ENCODE measurements around the gene NTMT1. TPM values are rescaled to one million over a fixed set of nuclear protein-coding genes. Genes with fewer than 3 reads are reported as not detected.

The NTMT1 gene
- total RNA-seq, 1 donor from 2014 or later, result 25.1 TPM

GRCh38 chr9:129594632-129595031, 31.3 kb upstream of the NTMT1 start:
- H3K27ac ChIP-seq, result no peak overlapping the region
- no peak overlapping the region for H3K4me3 ChIP-seq
- no peaks in the 10 kb centered on the region for H3K36me3 ChIP-seq
- intact Hi-C loops (cut with DNase I), result no loop called here
- no peak for TF ChIP-seq CTCF (IDR thresholded peaks at IDR 0.05)
- no peaks in the 10 kb centered on the region for H3K27me3 ChIP-seq (ENCODE audit: low read depth)
- no peak for DNase-seq
- ATAC-seq, result no peak
- H3K9me3 ChIP-seq, result no peaks in the 10 kb centered on the region
- peaks cover 37% of the 10 kb centered on the region for H3K4me1 ChIP-seq

- no peaks in the 10 kb centered on the region for H3K36me3 ChIP-seq
- TF ChIP-seq CTCF (IDR thresholded peaks at IDR 0.05), result no peak
- no peak overlapping the region for H3K27ac ChIP-seq
- intact Hi-C loops (cut with DNase I), result no loop called here
- no peaks in the 10 kb centered on the region for H3K9me3 ChIP-seq
- no peak overlapping the region for H3K4me3 ChIP-seq
- DNase-seq (no peak), ATAC-seq (no peak)
- no peaks in the 10 kb centered on the region for H3K27me3 ChIP-seq (ENCODE audit: low read depth)
- H3K4me1 ChIP-seq, result peaks cover 37% of the 10 kb centered on the region
Measured at GRCh38 chr9:129595311-129595741, 30.6 kb upstream of the NTMT1 start.

- intact Hi-C loops (cut with DNase I), result no loop called here
- Histone ChIP-seq H3K4me1 (peaks cover 37% of the 10 kb centered on the region), H3K4me3 (no peak overlapping the region), H3K27ac (peak overlapping the region; percentile 87), H3K27me3 (ENCODE audit: low read depth) (no peaks in the 10 kb centered on the region), H3K9me3 (no peaks in the 10 kb centered on the region), H3K36me3 (no peaks in the 10 kb centered on the region)
- ATAC-seq, result no peak
- no peak for TF ChIP-seq CTCF (IDR thresholded peaks at IDR 0.05)
- DNase-seq, result no peak
Measured at GRCh38 chr9:129595903-129596540, 29.9 kb upstream of the NTMT1 start.

- Histone ChIP-seq H3K36me3 (no peaks in the 10 kb centered on the region), H3K27ac (peak overlapping the region; percentile 87), H3K4me3 (peak overlapping the region; percentile 57), H3K4me1 (peaks cover 37% of the 10 kb centered on the region), H3K9me3 (no peaks in the 10 kb centered on the region), H3K27me3 (ENCODE audit: low read depth) (no peaks in the 10 kb centered on the region)
- TF ChIP-seq CTCF (IDR thresholded peaks at IDR 0.05), result no peak
- peak; percentile 61 for DNase-seq
- ATAC-seq, result peak; percentile 61 to 72
- intact Hi-C loops (cut with DNase I), result no loop called here
Measured at GRCh38 chr9:129596541-129597331, 29.2 kb upstream of the NTMT1 start.

GRCh38 chr9:129597355-129598088, 28.4 kb upstream of the NTMT1 start:
- H3K9me3 ChIP-seq, result no peaks in the 10 kb centered on the region
- H3K36me3 ChIP-seq, result no peaks in the 10 kb centered on the region
- DNase-seq, result peak; percentile 80
- peaks cover 37% of the 10 kb centered on the region for H3K4me1 ChIP-seq
- no peaks in the 10 kb centered on the region for H3K27me3 ChIP-seq (ENCODE audit: low read depth)
- intact Hi-C loops (cut with DNase I), result no loop called here
- H3K4me3 ChIP-seq, result peak overlapping the region; percentile 57
- TF ChIP-seq CTCF (IDR thresholded peaks at IDR 0.05), result no peak
- ATAC-seq, result peak; percentile 81 to 86
- H3K27ac ChIP-seq, result peak overlapping the region; percentile 87

Data from lower lobe of right lung (tissue), 2 donors.